ENCODE results near the gene CAMK2N2.

CAMK2N2 gene

DNA sequence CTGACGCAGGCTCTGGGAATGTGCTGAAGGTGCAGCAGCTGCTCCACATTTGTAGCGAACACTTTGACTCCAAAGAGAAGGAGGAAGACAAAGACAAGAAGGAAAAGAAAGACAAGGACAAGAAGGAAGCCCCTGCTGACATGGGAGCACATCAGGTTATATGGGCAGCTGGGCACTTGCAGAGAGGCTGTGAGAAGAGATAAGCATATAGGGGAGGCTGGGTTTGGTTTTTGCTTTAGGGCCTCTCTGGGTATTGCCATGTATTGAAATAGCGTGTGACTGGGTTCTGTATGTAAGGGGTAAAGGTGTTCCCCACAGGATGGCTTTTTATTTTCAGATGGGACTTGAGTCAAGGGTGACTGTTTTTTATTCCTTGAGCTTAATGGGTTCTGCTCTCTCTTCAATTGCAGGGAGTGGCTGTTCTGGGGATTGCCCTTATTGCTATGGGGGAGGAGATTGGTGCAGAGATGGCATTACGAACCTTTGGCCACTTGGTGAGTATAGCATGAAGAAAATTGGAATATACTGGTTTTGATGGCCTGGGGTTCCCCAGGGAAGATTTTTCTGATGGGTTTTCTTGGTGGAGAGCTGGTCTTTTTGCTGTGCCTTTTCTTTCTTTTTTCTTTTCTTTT is 45.1 kb upstream of the CAMK2N2 start:
- TF ChIP-seq, protein P1, sequence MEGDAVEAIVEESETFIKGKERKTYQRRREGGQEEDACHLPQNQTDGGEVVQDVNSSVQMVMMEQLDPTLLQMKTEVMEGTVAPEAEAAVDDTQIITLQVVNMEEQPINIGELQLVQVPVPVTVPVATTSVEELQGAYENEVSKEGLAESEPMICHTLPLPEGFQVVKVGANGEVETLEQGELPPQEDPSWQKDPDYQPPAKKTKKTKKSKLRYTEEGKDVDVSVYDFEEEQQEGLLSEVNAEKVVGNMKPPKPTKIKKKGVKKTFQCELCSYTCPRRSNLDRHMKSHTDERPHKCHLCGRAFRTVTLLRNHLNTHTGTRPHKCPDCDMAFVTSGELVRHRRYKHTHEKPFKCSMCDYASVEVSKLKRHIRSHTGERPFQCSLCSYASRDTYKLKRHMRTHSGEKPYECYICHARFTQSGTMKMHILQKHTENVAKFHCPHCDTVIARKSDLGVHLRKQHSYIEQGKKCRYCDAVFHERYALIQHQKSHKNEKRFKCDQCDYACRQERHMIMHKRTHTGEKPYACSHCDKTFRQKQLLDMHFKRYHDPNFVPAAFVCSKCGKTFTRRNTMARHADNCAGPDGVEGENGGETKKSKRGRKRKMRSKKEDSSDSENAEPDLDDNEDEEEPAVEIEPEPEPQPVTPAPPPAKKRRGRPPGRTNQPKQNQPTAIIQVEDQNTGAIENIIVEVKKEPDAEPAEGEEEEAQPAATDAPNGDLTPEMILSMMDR (IDR thresholded peaks at IDR 0.05; ENCODE audit: low read length) = no peak
- TF ChIP-seq EZH2 (IDR thresholded peaks at IDR 0.05; ENCODE audit: borderline replicate concordance, low read length) = no peak
- Histone ChIP-seq H2AFZ (ENCODE audit: low read length) (no peak overlapping the region), H3K4me3 (ENCODE audit: low read depth, low read length, poor library complexity, severe bottlenecking) (no peak overlapping the region), H3K27ac (ENCODE audit: low read depth, low read length, poor library complexity, severe bottlenecking) (no peak overlapping the region), H3K27me3 (ENCODE audit: insufficient read depth, low read length) (no peaks in the 10 kb centered on the region), H3K4me1 (ENCODE audit: insufficient read depth, low read length, severe bottlenecking) (no peaks in the 10 kb centered on the region), H3K79me2 (ENCODE audit: insufficient read depth, low read length) (no peaks in the 10 kb centered on the region), H4K20me1 (ENCODE audit: insufficient read depth, low read length) (no peaks in the 10 kb centered on the region), H3K9me2 (ENCODE audit: low read depth, low read length) (no peaks in the 10 kb centered on the region), H3K4me2 (ENCODE audit: low read length) (no peak overlapping the region), H3K36me3 (ENCODE audit: insufficient read depth, low read length) (peaks cover 84% of the 10 kb centered on the region), H3K9me3 (ENCODE audit: low read length) (no peaks in the 10 kb centered on the region), H3F3A (ENCODE audit: insufficient read depth, low read length) (0 out of 2 replicates have a peak, but pooled peaks cover 3% of the 10 kb centered on the region), H3K9ac (ENCODE audit: low read length) (no peak overlapping the region)

DNA sequence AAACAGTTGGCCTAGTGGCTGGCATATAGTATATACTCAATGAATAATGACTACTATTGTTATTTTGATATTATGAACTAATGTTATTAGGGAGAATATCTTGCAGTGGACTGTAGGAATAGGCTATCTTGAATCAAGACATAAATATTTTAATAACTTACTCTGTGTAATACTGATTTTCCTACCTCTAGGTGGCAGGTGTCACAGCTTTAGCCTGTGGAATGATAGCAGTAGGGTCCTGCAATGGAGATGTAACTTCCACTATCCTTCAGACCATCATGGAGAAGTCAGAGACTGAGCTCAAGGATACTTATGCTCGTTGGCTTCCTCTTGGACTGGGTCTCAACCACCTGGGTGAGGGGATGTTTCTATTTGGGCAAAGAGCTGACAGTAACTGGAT is 44.2 kb upstream of the CAMK2N2 start:
- no peaks in the 10 kb centered on the region for H3K27me3 ChIP-seq (ENCODE audit: insufficient read depth, low read length)
- no peak overlapping the region for H3K27ac ChIP-seq (ENCODE audit: low read depth, low read length, poor library complexity, severe bottlenecking)
- H3K79me2 ChIP-seq (ENCODE audit: insufficient read depth, low read length) = peaks cover 2% of the 10 kb centered on the region; the same call in 1 of the 2 replicates
- H3K9me3 ChIP-seq (ENCODE audit: low read length) = no peaks in the 10 kb centered on the region
- H2AFZ ChIP-seq (ENCODE audit: low read length) = no peak overlapping the region
- no peaks in the 10 kb centered on the region for H3K9me2 ChIP-seq (ENCODE audit: low read depth, low read length)
- no peaks in the 10 kb centered on the region for H4K20me1 ChIP-seq (ENCODE audit: insufficient read depth, low read length)
- peaks cover 93% of the 10 kb centered on the region for H3K36me3 ChIP-seq (ENCODE audit: insufficient read depth, low read length)
- H3K4me3 ChIP-seq (ENCODE audit: low read depth, low read length, poor library complexity, severe bottlenecking) = no peak overlapping the region
- no peak overlapping the region for H3K9ac ChIP-seq (ENCODE audit: low read length)
- no peaks in the 10 kb centered on the region for H3F3A ChIP-seq (ENCODE audit: insufficient read depth, low read length)
- peaks cover 2% of the 10 kb centered on the region for H3K4me1 ChIP-seq (ENCODE audit: insufficient read depth, low read length, severe bottlenecking)
- H3K4me2 ChIP-seq (ENCODE audit: low read length) = no peak overlapping the region
- no peak for TF ChIP-seq EZH2 (IDR thresholded peaks at IDR 0.05; ENCODE audit: borderline replicate concordance, low read length)
- TF ChIP-seq, protein P1 (IDR thresholded peaks at IDR 0.05; ENCODE audit: low read length) = peak; percentile 65

DNA sequence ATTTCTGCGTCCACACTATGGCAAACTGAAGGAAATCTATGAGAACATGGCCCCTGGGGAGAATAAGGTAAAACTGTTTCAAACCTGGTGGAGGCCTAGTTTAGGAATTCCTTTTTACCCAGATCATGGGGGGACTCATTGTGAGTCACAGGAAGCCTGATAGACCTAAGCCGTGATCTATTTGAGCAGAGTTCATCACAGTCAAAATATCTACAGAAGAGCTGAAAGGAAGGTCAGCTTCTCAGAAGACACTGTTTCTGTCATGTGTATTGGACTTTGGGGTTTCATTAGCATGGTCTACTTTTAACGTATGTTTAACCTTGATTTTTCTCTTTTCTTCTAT is 39.0 kb upstream of the CAMK2N2 start:
- H3K27me3 ChIP-seq (ENCODE audit: insufficient read depth, low read length) = no peaks in the 10 kb centered on the region
- no peak overlapping the region for H3K27ac ChIP-seq (ENCODE audit: low read depth, low read length, poor library complexity, severe bottlenecking)
- H3K9ac ChIP-seq (ENCODE audit: low read length) = peak overlapping the region; percentile 93
- peaks cover 54% of the 10 kb centered on the region for H3K36me3 ChIP-seq (ENCODE audit: insufficient read depth, low read length)
- no peaks in the 10 kb centered on the region for H3K9me3 ChIP-seq (ENCODE audit: low read length)
- no peak overlapping the region for H2AFZ ChIP-seq (ENCODE audit: low read length)
- TF ChIP-seq, protein P1 (IDR thresholded peaks at IDR 0.05; ENCODE audit: low read length) = no peak
- no peak for TF ChIP-seq EZH2 (IDR thresholded peaks at IDR 0.05; ENCODE audit: borderline replicate concordance, low read length)
- H3K4me1 ChIP-seq (ENCODE audit: insufficient read depth, low read length, severe bottlenecking) = peaks cover 19% of the 10 kb centered on the region
- H3K79me2 ChIP-seq (ENCODE audit: insufficient read depth, low read length) = peaks cover 15% of the 10 kb centered on the region
- H4K20me1 ChIP-seq (ENCODE audit: insufficient read depth, low read length) = no peaks in the 10 kb centered on the region
- no peaks in the 10 kb centered on the region for H3F3A ChIP-seq (ENCODE audit: insufficient read depth, low read length)
- peak overlapping the region; percentile 92 for H3K4me3 ChIP-seq (ENCODE audit: low read depth, low read length, poor library complexity, severe bottlenecking)
- H3K4me2 ChIP-seq (ENCODE audit: low read length) = peak overlapping the region; percentile 75
- no peaks in the 10 kb centered on the region for H3K9me2 ChIP-seq (ENCODE audit: low read depth, low read length)

All from OCI-LY1 (cell line).